Hematopoietic multipotent progenitor cell treated with erythropoietin and hydrocortisone succinate and interleukin-3 and kit ligand, for 8 days (in vitro differentiated cells): ENCODE measurements around the gene ILKAP.

Source experiments
- DNase-seq: peaks from one replicate; pipeline ENCODE4 v3.0.0-alpha.2; 2015

Gene ILKAP, protein sequence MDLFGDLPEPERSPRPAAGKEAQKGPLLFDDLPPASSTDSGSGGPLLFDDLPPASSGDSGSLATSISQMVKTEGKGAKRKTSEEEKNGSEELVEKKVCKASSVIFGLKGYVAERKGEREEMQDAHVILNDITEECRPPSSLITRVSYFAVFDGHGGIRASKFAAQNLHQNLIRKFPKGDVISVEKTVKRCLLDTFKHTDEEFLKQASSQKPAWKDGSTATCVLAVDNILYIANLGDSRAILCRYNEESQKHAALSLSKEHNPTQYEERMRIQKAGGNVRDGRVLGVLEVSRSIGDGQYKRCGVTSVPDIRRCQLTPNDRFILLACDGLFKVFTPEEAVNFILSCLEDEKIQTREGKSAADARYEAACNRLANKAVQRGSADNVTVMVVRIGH

DNA sequence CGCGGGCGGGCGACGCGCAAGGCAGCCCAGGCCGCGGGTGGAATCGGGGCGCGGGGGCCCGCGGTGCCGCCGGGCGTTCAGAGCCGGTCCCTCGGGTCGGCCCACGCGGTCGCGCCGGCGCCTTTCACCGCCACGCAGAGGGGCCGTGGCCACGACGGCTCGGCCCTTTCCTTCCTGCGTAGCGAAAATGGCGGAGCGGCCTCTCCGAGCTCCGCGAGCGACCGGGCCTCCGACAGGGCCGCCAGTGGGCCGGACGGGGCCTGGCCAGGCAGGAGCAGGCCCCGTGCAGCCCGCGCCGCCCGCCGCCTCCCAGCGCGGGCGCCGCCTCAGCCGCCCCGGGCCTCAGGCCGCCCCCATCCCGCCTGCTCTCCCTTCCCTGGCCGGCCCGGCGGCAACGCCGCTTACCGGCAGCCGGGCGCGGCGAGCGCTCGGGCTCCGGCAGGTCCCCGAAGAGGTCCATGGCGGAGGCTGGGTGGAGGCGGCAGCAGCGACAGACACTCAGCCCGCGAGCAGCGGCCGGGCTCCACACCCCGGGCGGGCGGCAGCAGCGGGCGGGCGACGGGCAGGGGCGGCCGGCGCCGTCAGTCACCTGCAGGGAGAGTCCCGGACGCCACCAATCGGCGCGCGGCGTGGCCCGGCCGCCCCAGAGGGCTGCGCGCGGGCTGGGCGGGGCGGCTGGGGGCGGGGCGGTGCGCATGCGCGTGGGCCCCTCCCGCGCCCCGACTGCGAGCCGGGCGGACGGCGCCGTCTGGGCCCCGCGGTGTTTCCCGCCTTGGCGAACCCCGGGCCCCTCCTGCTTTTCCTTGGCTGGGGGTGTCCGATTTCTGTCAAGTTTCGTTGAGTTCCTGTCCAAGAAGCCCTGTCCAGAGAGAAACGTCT is at the start of gene ILKAP:
TSS of gene ILKAP (minus strand) at position 602 of the 879 bp plus-strand sequence. CDS start at position 460, 142 bp downstream.
- peak; percentile 86 for DNase-seq

DNA sequence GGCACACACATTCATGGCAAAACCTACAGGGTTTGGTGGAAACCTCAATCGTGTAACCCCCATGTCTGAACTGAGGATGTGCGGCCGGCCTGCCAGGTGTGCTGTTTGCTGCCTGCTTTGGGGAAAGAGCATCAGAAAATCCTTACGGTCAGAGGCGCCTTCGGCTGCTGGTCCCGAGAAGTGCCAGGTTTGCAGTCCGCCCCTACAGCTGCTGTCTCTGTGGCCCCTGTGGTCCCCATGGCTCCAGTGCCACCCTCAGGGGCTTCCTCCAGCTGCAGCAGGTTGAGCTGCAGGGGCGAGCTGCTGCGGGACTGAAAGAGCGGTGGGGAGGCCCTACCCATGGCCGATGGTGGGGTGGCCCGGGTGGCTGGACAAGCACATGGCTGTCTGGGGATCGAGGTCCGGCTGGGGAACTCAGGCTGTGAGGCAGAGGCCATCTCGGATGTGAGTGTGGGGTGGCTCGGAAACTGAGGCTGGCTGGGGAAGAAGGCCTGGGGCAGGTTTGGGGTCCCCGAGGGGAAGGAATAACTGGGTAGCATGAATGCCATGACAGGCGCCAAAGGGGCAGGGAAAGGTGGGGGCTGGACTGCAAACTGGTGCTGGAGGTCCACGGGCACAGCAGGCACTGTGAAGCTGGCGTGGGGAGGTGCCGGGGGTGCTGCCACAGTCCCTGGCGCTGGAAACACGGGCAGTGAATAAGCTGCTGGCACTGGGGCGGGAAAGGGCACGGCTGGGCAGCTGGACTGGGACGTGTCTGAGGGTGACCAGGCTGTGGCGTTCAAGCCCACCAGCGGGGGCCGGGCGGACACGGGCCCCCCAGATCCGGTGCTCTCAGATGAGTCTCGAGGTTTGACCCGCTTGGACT is 49.5 kb upstream of the ILKAP start:
- no peak for DNase-seq

DNA sequence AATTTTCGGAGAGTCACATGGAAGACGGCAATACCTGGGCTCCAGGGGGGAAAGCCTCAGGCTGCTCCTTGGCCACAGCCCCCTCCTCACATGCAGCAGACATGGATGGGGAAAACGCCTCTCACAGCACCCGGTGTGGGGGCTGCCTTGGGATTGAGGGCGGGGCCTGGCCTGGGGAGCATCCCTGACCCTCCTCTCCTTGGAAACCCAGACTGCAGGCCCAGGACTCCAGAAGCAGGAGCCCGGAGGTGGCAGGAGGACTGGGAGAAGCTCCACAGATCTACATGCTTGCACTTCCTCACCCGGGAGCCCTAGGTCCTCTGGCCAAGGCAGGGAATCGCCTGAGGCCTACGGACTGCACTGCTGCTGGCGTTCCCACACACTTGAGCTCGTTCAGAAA is 48.5 kb upstream of the ILKAP start:
- no peak for DNase-seq

DNA sequence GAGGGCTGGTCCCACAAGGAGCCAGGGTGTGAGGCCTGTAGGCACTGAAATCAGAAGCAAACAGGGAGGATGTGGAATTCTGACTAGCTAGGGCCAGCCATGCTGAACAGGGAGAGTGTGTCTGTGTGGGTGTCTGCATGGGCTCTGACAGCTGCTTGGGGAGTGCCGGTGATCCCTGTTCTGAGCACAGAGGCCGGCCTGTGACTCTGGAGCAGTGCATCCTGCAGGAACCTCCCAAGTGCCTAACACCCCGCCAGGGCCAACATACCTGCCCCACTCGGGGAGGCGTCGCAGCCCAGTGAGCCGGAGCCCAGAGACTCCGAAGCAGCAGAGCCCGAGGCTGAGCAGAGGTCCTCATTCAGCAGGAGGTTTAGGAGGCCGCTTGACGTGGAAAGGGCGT is 47.8 kb upstream of the ILKAP start:
- no peak for DNase-seq

DNA sequence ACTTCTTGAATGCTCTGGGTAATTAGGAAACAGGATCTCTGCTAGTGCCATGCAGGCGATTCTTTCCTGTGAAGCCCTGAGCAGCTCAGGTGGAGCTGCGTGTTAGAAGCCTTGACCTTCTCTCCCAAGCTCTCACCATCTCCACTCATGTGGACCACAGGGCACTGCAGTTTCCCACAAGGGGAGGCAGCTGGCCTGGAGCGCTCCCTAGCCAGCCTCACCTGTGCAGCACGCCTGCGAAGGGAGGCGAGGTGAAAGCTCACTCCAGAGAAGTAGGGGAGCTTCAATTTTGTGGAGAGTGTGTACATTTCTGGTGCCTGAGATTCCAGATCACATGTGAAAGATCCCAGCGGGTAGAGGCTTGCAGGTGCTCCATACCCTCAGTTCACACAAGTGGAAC is 47.4 kb upstream of the ILKAP start:
- DNase-seq: no peak

DNA sequence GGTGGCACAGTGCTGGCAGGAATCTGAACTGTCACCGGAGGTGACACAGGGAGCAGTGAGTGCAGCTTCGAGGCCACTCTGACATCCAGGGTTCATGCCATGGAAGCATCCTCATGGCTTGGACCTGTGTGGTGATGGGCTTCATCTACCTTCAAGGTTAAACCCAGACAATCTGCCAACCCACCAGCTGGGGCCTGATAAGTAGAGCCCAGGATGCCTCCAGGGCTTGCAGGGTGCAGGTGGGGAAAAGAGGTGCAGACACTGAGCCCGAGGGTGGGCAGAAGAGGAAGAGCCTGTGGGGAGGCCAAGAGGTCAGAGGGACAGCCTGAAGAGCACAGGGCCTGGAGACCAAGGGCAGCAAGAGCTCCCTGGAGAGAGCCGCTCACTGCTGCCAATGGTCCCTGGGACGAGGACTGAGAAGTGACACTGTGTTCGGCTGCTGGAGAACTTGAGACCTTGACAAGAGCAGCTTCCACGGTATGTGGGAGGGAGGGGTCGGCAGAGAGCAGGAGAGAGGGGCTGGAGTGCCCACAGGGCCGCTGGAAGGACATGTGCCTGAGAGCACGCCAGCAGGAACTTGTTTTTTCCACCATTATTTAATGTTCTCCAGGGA is 44.5 kb upstream of the ILKAP start:
- no peak for DNase-seq

DNA sequence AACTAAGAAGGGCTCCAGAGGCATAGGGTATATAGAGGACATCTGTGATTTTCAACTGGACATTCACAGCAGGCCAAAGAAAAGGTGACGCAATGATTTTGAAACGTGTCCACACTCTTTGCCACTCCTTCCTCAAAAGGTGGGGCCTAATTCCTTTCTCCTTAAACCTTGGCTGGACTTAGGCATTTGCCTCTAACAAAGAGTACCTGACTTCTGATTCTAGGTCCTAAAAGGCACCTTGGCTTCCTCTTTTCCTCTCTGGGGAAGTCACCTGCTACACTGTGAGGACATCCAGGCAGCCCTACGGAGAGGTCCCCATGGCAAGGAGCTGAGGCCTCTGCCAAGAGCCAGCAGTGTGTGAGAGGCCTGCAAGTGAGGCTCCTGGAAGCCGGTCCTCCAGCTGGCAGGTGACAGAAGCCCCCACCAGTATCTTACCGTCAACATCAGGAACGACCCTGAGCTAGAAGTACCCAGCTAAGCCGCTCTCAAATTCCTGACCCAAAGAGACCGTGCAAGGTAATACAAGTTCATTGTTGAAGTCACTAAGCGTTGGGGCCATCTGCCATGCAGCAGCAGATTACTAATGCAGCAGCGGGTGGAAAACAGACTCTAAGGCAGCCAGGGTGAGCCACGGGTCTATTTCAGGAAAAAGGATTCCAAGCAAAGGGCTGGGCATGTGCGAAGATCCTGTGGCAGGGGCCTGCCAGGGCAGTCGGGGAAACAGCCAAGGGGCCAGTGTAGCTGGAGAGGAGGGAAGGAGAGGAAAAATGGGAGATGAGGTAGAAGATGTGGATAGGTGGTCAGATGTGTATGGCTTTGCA is 43.7 kb upstream of the ILKAP start:
- no peak for DNase-seq

DNA sequence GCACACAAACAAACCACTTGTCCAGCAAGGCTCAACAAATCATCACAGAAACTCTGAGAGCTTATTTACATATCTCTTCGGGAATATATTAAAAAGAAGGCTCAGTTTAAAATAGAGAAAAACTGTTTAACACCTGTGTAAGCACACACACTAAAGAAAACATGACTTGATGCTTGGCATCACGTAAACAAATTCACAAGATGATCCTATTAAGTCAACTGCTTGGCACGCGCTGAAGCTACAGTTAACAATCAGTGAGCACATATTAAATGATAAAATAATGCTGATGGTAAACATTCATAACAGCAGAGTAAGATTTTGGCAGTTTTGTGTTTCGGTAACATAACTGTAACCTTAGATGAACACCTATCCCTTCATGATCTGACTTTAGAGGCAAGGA is 40.7 kb upstream of the ILKAP start:
- DNase-seq: no peak

DNA sequence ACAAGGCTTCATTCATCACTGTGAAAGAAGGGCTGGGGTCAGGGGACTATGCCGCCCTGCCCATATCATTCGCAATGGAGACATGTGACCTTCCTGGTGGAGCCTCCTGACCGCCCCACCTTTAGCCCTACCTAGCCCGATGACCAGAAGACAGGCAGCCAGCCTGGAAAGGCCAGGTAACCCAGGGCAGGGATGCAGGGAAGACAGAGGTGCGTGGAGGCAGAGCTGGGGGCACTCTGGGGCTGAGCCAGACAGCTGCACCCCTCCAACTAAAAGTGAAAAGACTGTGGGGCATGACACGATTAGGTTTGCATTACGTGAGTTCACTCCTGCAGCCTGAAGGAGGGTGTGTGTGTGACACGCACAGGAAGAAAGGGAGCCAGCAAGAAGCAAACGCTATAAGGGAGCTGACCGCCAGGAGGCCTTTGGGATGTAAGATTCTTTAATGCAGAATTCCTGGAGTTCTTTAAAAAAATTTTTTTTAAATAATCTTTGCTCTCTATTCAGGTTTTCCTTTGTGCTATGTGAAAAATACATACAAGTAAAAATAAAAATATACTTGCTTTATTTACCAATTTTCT is 40.1 kb upstream of the ILKAP start:
- DNase-seq: no peak

DNA sequence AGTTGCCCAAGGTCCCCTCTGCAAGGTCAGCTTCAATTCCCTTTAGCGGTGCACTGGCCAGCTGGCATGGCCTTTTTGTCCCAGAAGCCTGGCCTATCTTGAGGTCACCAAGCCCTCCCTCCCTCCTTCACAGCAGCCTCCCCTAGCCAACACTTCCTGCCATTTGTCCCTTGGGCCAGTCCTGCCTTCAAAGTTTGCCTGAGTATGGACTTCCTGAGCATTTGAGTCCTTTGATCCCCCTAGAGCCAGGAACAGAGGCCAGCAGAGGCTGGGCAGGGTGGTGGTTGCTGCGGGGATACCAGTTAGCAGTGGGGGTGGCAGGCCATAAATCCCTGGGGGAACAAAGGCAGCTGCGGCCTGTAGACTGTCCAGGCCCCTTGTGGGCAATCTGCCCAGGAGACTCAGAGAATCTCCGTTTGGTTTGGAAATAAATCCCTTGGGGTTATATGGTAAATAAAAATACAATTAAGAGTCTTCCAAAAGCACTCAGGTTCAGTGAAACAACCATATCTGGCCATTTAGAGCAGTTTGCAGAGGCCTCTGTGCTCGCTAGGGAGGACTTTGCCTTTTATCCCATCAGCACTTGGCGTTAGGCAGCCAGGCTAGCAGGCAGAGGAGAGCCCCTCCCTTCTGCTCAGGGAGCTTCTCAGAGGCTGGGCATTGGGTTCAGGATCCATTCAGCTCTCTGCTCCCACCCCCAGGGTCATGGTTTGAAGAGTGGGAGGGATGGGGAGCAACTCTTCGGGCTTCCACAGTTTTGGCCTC is 39.4 kb upstream of the ILKAP start:
- DNase-seq: no peak

DNA sequence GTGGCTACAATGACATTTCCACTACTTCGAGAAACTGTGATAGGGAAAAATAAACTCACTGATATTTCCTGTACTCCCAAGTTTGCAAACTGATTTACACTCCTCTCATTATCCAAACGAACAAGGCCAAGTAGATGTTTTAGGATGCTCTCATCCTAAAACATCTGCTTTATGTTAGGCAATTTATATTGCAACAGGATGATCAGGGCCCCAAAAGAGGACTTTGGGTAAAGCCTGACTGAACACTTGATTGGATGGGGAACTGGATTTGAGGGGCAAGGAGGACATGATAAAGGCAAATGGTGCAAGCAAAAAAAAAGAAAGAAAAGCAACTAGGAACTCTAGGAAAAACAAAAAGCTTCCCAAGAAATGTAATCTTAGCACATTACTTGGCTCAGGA is 38.5 kb upstream of the ILKAP start:
- no peak for DNase-seq

DNA sequence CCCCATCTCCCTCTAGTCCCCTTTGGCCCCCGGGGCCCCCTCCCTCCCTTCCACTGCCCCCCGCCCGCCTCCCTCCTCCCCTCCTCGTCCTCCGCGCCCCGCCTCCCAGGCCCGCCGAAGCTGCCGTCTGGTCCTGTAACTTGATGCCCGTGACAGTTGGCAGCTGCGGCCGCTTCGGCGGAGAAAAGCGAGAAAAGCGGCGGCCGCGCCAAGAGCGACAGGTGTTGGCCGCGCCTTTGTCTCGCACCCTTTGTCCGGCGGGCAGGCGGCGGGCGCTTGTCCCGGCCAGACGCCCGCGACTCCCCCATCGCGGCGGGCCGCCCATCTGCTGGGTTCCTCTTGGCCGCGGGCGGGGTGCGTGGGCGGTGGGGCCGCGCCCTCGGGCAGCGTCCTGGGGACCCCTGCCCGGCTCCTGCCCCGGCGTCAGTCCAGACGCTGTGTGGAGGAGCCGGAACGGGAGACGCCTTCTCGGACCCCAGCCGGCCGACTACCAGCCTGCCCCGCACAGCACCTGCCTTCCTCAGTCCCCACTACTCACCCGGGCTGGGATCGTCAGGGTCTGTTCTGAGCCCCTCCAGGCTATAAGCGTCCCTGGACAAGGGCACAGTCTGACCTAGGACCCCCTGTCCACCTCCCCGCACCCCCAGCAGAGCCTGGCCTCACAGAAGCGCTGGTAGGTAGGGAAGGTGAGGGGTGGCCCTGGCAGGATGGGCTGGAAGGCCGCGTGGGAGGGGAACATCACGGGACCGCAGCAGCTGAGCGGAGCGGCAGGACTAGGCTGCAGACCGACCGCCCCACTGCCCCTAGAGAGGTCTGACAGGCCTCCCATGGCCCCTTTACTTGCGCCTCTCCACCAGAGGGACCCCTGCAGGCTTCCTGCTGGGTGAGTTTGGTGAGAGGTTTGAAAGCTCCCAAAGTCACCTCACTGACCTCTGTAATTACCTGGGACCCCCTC is 37.5 kb upstream of the ILKAP start:
- DNase-seq: peak; percentile 45

DNA sequence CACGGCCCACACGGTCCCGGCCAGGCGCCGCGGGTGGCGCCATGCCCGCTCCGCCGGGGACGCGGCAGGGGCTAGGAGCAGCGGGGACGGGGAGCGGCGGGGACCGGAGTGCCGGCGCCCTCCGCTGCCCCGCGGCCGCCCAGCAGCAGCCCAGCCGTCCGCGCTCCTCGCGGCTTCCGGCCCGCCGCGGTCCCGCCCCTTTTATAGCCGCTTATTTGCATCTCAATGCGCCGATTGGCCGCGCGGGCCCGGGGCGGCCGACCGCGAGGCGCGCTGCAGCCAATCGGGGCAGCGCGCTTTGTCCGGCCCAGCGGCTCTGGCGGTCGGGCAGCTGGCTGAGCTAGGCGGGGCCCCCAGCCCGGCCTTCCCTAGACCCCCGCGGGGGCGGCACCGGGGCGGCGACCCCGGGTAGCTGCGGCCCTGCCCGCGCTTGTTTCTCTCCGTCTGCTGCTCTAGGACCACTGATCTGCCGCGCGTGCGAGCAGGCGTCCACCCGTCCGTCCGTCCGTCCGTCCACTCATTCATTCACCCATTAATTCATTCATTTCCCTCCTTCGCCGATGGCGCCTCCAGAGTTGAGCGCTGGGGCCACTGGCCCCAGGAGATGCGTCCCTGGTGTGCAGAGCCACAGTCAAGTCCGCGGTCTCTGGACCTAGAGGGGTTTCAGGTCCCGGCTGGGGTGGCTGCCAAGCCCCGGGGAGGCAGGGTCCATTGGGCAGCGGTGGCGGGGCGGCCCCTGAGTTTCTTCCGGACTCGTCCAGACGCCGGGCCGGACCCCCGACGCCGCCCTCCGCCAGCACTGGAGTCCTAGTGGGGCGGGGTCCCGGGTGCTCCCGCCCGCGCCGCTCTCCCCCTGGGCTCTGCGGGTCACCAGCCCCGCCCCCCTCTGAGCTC is 36.6 kb upstream of the ILKAP start, which contains the start of gene HES6:
TSS of gene HES6 (minus strand) at position 176 of the 894 bp plus-strand sequence. CDS start at position 43, 133 bp downstream.
- DNase-seq: peak; percentile 89

DNA sequence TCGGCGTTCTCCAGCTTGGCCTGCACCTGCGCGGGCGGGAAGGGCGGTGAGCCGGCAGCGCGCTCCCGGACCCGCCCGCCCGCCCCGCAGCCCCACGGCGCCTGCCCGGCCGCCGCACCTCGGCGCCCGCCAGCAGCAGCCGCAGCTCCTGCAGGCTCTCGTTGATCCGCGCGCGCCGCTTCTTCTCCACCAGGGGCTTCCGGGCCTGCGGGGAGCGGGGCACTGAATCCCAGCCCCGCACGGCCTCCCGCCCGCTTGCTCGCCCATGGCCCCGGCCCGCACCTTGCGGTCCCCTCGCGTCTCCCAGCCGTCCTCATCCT is 36.0 kb upstream of the ILKAP start:
- DNase-seq: no peak

DNA sequence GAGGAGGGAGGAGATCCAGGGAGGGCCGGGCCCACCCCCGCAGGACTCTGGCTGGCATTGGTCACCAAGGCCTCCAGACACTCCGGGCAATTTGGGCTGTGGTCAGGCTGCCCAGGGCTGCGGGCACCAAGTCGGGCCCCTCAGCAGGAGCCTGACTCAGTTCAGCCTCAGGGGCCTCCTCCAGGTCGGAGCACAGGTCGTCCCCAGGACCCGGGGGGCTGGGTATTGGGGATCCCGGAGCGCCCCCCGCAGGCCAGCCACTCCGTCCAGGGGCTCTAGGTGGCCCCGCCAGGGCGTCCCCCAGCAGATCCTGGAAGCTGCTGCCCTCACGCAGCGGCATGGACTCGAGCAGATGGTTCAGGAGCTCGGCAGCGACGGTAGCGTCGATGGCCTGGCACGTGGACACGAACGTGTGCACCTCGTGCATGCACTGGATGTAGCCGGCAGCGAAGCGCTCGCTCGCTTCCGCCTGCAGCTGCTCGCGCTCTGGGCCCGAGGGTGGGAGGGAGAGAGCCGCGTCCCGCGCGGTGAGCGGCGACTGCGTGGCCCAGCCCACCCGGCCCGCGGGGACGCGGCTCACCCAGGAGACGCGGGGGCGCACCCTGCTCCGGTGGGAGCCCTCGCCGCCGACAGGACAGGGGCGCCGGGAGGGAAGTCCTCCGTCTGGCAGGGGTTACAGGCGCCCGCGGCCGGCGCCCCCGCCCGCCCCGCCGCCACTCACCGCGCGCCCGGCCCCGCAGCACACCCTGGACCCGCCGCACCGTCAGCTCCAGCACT is 35.5 kb upstream of the ILKAP start:
- peak; percentile 60 for DNase-seq

DNA sequence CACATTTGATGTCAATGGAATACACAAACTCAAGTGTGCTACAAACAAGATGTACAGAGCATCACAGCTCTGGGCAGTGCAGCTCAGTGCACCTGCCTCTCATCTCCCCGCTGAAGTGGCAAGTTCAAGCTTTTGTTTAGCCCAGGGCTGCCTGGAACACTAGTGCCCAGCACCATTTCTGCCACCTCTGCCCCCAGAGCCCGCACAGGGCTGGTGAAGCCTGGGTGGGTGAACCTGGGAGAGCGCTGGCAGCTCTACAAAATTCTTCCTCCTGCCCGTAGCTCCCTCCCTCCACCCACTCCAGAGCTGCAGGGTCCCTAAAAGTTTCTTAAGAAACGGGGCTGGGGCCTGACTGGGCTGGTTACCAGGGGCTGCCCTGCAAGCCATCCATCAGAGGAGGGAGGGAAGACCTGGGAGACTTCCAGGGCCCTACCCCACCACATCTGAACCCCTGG is 34.8 kb upstream of the ILKAP start:
- DNase-seq: no peak

DNA sequence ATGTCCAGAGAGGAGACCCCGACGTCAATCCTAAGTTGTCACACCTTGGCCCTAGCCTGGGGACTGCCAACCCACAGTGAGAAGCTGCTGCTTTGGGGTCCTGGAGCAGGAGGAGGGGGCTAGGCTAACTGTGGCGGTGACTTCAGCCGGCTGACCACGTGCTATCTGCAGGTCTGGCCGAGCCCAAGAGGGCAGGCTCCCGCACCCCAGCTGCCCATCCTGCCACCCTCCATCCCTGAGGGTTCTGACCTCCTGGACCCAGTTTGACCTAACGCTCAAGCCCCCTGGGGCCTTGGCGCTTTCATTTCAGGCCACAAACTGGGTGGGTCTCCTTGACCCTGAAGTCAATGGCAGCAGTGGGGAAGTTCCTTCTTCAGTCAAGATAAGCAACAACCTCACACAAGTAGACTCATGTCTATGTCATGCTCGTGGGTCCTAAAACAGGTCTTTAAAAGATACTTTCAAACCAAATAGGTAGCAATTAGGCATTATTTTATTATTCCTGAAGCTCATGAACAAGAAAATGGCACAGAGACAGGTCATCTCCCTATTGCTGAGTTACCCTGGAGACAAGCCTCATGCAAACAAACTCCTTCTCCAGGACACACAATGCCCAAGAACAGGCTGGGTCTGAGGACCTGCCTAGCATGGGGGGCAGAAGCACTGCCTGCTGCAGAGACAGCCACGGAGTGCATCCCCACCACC is 34.1 kb upstream of the ILKAP start:
- DNase-seq: peak; percentile 64
